IPS DF 4.7 (cell line): ENCODE results near the gene TIMM8A.
"Not testable (repeated sequence)": the region's sequence is repeated elsewhere in the genome, so short reads cannot be mapped to it uniquely, and the experiment has no call there.

Experiments
- DNase-seq: peaks from one replicate; pipeline ENCODE4 v3.0.0-alpha.2; 2013; ENCODE audit warnings: low spot score; ENCODE audit errors: extremely low read depth

Gene TIMM8A

DNA sequence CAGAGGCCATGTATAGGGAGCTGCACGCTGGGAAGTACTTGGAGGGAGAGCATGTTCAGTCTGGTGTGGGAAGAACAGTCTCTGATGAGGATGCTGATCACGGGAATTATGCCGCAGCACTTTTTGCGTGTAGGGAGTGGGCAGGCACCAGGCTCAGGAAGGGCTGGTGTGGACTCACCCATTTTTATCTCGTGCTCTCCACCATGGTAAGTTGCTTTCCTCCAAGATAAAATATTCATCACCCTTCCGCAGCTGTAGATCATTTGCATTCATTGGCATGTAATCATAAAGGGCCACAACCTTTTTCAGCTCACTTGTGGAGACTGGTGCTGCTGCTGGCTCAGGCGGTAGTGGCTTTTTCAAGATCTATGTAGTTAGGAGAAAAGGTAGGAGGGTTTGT, 11.8 kb upstream of the TIMM8A start:
- no peak for DNase-seq

GRCh38 chrX:101359966-101360365, 11.4 kb upstream of the TIMM8A start:
- no peak for DNase-seq

DNA sequence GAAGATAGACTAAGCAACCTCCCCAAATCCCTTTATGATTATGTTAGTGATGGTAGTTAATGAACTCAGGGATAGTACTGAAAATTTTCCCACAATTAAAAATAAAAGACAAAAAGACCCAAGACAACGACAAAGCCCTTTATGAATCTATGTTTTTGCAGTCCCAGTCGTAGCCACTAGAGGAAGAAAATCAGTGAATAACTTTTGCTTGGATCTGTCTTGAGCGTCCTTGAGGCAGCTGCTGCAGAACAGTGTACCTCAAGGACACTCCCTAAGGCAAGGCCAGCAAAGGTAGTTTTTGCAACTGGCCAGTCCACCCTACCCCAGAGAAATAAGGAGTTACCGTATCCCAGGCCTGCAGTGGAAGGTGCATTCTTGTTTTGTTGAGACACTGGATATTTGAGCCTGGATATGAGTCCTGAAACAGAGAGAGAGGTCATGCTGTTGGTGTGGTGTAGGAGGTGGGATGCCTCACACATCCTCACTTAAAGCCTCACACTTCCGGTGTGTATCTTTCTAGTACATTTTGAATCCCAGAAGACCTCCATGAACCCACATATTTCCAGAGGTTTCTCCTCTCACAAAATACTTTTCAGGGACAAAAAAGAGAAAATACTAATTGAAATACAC, 8.7 kb upstream of the TIMM8A start:
- DNase-seq, result no peak

DNA sequence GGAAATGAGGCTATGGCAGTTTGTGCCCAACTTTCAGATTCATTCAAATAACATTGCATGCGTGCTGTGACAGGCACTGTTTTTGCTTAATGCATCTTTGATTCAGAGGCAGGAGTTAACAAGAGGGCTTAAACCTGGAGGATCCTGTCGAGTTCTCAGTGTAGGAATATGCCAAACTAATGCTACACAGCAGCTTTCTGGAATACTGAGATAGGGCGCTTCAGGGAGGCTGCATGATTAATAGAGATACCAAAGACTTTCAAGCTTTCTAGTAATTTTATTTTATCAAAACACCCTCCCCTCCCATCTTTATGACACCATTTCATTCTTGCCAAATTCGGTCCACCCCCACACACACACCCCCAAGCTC, 636 bp upstream of the TIMM8A start:
- no peak for DNase-seq

DNA sequence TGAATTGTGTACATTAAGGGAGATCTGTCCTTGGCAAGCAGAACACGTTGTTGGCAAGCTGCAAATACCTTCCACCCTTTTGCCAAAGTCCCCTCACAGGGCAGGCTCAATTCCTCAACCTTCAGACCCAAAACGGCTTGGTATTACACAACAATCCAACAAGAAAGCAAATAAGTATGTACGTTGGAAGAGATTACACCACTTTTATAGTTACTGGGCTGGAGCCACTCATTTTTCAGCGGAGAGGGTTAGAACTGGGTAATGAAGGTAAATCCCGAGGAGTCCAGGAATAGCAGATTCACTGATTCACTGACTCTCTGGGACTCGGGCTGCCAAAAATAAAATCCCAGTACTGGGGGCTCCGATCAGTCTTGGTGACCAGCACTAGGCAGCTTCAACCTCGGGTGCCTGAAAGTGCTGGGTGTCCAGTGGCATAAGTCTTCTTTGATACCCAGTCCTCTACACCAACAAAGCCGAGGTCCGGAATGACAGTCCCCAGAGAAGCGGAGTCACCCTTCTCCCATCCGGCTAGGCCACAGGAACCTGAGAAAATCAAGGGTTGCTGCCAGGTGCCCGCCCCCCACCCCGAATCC, 587 bp downstream of the TIMM8A start:
- no peak for DNase-seq

GRCh38 chrX:101337776-101338271, 10.7 kb downstream of the TIMM8A start:
- DNase-seq, result no peak

DNA sequence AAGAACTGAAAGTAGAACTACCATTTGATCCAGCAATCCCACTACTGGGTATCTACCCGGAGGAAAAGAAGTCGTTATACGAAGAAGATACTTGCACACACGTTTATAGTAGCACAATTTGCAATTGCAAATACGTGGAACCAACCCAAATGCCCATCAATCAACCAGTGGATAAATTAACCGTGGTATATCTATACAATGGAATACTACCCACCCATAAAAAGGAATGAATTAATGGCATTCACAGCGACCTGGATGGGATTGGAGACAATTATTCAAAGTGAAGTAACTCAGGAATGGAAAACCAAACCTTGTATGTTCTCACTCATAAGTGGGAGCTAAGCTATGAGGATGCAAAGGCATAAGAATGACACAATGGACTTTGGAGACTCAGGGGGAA, 14.2 kb downstream of the TIMM8A start:
- not testable (repeated sequence) for DNase-seq

DNA sequence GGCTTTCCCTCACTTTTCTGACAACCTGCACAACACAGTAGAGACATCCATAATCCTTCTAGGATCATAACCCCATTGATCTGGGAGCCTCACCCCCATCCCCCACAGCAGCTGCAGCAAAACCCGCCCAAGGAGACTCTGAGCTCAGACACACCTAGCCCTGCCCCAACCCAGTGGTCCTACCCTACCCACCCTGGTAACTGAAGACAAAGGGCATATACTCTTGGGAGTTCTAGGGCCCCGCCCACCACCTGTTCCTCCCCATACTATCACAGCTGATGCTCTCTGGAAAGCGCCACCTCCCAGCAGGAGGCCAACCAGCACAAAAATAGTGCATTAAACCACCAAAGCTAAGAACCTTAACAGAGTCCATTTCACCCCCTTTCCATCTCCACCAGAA, 21.9 kb downstream of the TIMM8A start:
- DNase-seq, result not testable (repeated sequence)

GRCh38 chrX:101303790-101304189, 44.8 kb downstream of the TIMM8A start:
- no peak for DNase-seq
